HG03565 (cell line): Measurements from ENCODE around the gene EXOC6.

Experiments
- ATAC-seq: cut with Tn5 transposase; IDR thresholded peaks from one replicate; pipeline ENCODE4 v1.9.1; 2021; ENCODE audit warnings: mild to moderate bottlenecking, moderate library complexity; ENCODE audit not compliant: unreplicated experiment

Gene EXOC6

DNA sequence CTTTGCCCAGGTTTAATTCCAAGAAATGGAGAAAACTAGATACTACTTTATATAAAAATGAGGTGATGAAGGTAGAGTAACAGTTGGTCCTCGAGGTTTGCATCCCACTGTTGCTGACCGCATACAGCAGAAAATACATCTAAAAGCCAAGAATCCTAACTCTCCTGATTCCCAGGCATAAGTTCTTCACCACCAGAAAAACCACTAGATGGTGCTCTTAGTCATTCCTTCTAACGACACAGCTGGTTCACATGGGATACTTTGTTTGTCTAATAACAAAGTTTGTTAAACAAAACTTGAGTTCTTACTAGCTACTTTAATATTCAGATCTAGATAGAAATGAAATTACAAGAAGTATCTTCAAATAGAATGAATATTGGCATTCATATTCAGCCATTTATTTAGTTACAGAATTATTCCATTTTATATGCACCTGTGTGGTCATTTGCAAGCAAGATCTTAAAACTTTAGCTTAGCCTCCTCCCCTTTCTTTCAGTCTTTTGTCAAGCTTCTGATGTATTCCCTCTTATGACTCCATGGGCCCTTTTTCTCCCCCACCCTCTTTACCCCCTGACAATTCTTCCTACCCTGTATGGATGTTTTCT is 158.2 kb downstream of the EXOC6 start:
- no peak for ATAC-seq

- ATAC-seq = no peak
Measured at GRCh38 chr10:93015722-93016121, 167.4 kb downstream of the EXOC6 start.

GRCh38 chr10:93023013-93023650 is 174.8 kb downstream of the EXOC6 start:
- ATAC-seq = no peak

- no peak for ATAC-seq
Measured at GRCh38 chr10:93026072-93026471, 177.8 kb downstream of the EXOC6 start.

- ATAC-seq = no peak
Measured at GRCh38 chr10:93027508-93027907, 179.2 kb downstream of the EXOC6 start.

GRCh38 chr10:93028883-93029282 is 180.6 kb downstream of the EXOC6 start:
- no peak for ATAC-seq

DNA sequence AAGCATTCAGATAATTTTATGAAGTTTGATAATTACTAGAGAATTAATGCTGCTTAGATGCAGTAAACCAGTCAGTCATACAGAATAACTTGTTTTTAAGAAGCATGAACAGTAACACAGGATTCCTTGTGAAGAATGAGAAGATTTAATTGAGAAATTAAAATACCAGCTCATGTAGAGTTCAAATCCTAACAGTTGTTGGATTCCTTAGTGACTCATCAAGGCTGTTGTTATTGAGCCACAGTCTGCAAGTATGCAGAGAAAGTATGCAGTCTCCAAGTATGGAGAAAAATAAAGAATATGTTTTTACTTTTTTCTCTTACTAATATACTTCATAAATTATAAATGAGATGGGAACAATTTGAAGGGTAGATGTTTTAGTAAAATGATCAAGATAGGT is 182.1 kb downstream of the EXOC6 start:
- ATAC-seq = no peak

DNA sequence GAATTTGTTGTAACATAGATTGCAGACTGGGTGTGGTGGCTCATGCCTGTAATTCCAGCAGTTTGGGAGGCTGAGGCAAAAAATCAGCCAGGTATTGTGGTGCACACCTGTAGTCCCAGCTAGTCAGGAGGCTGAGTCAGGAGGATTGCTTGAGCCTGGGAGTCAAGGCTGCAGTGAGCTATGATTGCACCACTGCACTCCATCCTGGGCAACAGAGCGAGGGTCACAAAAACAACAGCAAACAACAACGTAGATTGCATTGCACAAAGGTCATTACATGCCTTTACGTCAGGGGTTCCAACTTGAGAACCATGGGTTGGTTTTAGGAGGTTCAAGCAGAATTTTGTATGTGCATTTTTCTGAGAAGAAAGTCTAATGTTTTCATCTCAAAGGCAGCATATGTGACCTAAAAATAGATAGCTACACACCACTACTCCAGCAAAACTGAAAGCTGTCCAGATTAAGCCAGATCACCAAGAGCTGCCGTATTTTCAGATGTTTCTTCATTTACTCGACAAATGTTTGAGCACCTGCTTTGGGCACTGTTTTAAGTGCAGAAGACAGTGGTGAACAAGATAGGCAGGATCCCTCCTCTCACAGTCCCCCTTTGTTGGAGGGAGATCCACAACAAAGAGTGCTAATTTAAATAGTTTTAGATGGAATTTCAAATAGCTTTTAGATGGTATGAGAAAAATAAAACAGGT is 183.9 kb downstream of the EXOC6 start:
- ATAC-seq = no peak

- no peak for ATAC-seq
Measured at GRCh38 chr10:93032809-93033137, 184.5 kb downstream of the EXOC6 start.

DNA sequence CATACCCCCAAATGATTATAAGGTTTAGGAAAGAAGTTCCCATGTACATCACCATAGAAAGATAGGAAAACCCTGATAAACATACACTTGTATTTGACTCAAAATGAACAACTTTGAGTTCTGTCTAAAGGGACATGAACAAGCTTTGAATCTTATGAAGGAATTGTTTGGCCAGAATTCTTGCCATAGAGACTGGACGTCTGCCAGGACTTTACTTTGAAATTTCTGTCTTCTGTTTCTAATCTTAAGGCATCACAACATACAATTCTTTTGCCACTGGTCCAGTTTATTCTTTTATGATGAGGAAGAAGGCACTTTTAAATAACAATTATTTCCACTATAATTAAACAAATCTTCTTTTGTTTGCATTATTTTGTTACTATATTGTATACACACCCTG is 186.1 kb downstream of the EXOC6 start:
- ATAC-seq = no peak

- ATAC-seq = no peak
Measured at GRCh38 chr10:93039110-93039509, 190.8 kb downstream of the EXOC6 start.

GRCh38 chr10:93039721-93040120 is 191.4 kb downstream of the EXOC6 start:
- ATAC-seq = no peak

DNA sequence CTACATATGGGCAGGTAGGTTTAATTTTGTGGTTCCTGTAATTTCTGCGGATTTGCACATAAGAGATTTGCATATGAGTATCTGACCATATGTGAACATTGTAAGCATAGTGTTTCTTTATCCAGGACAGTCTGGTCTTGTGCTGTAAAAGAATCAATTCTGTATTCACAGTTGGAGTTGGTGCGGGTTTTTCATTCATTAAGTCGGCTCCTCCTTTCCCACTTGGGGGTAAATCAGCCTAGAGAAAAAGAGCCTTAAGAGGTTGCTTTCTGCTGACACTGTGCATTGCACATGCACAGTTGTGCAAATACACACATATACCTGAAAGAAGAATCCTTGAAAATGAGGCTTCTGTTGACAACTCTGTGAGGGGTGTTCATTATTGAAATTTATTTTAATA is 206.2 kb downstream of the EXOC6 start:
- ATAC-seq = no peak

DNA sequence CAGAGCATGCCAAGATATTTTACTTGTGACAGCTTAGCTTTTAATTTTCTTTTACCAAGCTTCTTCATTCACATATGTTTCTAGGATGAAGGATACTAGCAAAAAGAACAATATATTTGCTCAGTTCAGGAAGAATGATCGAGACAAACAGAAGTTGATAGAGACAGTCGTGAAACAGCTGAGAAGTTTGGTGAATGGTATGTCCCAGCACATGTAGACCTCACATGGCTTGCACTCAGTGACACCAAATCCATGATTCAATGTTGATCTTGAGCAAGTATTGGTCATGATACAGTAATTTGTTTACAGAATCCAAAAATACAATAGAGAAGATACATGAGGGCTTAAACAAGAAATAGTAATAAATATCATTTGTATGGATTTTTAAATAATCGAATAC is 209.8 kb downstream of the EXOC6 start:
- no peak for ATAC-seq

DNA sequence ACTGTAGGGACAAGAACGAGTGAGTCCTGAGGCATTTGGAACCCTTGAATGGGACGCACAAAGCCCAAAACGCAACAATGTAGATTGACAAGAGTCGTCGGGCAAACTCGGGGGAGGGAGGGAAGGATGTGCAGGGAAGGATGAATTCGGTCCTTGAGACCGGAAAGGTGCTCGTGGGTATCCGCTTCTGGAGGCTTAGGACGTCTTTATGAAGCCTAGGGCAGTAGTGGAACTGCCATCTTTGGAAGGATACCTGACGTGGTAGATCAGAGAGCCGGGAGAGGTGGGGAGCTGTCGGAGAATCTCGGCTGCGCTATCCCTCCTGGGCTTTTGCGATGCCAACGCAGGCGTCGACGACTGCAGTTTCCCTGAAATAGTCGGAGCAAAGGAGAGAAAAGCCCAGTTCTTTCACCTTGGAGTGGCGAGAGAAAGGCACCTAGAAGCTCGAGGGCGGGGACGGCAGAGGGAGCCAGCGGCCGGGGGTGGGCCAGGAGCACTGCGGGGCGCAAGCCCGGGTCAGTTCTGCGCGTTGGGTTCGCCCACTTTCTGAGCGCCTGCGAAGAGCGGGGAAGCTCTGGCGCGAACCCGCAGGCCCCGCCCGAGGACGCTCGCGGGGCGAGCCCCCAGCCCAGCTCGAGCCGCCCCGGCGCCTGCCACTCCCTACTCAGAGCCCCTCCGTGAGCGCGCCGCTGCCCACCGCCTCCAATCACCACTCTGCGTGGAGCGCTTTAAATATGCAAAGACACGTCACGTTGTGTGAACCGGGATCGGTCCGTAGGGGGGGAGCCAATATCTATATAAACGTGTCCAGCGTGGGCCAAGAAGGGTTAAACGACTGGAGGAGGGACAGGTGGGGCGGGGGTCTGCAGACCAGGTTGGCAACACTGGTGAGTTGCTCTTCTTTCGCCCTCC is 211.9 kb downstream of the EXOC6 start, which contains the start of gene CYP26C1:
TSS of gene CYP26C1 (plus strand) at position 824 of the 912 bp plus-strand sequence. CDS start 466 bp downstream, outside the sequence.
- no peak for ATAC-seq

DNA sequence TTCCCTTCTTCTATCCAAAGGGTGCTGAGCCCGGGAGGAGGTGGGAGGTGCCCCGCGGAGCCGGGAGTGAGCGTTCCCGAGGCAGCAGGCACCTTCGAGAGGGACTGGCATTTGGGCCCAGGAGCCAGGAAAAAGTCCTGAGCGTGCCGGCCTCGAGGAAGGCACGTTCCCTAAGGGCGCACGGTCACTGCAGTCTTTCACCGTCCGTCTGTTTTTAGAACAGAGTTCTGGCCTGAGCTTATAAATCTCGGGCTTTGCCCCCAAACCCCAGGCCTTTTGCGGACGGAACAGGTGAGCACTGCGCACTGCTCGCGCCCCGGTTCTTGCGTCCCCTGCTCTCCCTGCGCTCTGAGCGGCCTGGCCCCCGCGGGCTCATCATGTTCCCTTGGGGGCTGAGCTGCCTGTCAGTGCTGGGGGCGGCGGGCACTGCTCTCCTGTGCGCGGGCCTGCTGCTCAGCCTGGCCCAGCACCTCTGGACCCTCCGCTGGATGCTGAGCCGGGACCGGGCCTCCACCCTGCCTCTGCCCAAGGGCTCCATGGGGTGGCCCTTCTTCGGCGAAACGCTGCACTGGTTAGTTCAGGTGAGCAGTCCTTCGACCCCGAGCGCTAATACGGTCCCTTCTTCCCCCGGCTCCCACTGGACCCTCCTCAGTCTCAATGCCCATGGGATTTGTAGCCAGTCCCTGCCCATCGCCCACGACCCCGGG is 212.7 kb downstream of the EXOC6 start:
- no peak for ATAC-seq

GRCh38 chr10:93061594-93062513 is 213.5 kb downstream of the EXOC6 start:
- ATAC-seq = no peak

DNA sequence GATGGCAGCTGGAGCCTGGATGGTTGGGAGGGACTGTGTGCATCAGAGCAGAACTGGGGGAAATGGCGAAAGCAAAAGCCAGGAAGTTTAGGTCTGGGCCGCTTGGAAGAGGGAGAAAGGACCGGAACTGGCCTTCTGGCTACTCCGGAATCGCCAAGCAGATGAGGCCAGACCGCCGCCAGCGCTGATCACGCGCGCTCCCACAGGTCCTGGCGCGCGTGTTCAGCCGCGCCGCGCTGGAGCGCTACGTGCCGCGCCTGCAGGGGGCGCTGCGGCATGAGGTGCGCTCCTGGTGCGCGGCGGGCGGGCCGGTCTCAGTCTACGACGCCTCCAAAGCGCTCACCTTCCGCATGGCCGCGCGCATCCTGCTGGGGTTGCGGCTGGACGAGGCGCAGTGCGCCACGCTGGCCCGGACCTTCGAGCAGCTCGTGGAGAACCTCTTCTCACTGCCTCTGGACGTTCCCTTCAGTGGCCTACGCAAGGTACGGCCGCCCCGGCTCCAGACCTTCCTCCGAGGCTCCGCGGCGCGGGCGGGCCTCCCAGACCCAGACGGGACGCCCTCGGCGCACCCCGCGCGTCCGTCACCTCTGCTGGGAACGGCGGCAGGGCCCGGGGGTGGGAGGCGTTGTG is 214.3 kb downstream of the EXOC6 start:
- ATAC-seq = no peak
